Measurements from ENCODE around the gene ANKRD13A. TPM values are rescaled to one million over a fixed set of nuclear protein-coding genes. Genes with fewer than 3 reads are reported as not detected.
"Not testable (repeated sequence)": the region's sequence is repeated elsewhere in the genome, so short reads cannot be mapped to it uniquely, and the experiment has no call there.

The ANKRD13A gene
- total RNA-seq, 4 donors from 2014 or later: 125 to 167 (median 137) TPM

GRCh38 chr12:110058875-110059615 lies 59.8 kb downstream of the ANKRD13A start:
- 93% methylated on average over 9 of the region's 9 CpGs for WGBS, 2 donors
- H3K36me3 ChIP-seq: no peaks in the 10 kb centered on the region
- no peak overlapping the region for H3K27ac ChIP-seq
- no peaks in the 10 kb centered on the region for H3K9me3 ChIP-seq
- no peaks in the 10 kb centered on the region for H3K27me3 ChIP-seq
- no peak overlapping the region for H3K4me3 ChIP-seq (replicated peaks in 1 of 3)
- DNase-seq: no peak
- intact Hi-C loops (cut with DNase I): no loop called here
- peaks cover 0 to 12% of the 10 kb centered on the region in 2 donors for H3K4me1 ChIP-seq
- no peak for TF ChIP-seq POLR2A (IDR thresholded peaks at IDR 0.05)
- TF ChIP-seq, protein P1, sequence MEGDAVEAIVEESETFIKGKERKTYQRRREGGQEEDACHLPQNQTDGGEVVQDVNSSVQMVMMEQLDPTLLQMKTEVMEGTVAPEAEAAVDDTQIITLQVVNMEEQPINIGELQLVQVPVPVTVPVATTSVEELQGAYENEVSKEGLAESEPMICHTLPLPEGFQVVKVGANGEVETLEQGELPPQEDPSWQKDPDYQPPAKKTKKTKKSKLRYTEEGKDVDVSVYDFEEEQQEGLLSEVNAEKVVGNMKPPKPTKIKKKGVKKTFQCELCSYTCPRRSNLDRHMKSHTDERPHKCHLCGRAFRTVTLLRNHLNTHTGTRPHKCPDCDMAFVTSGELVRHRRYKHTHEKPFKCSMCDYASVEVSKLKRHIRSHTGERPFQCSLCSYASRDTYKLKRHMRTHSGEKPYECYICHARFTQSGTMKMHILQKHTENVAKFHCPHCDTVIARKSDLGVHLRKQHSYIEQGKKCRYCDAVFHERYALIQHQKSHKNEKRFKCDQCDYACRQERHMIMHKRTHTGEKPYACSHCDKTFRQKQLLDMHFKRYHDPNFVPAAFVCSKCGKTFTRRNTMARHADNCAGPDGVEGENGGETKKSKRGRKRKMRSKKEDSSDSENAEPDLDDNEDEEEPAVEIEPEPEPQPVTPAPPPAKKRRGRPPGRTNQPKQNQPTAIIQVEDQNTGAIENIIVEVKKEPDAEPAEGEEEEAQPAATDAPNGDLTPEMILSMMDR (IDR thresholded peaks at IDR 0.05): no peak

DNA sequence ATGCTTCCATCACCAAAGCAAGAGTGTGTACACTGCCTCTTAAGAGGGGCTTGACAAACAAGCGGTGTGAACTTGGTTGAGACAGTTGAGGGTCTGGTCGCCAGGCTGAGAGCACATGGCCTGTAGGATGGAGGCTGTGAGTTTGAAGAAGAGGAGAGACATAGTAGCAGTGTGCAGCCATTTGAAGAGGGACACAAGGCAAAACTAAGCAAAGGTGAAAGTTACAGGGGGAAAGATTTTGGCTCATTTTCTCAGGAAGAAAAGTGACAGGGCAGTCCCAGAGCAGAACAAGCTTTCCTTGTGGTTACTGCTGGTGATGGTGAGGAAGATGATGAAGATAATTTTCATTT lies 60.4 kb downstream of the ANKRD13A start:
- WGBS, 2 donors: 63 to 75% methylated on average over 2 of the region's 2 CpGs
- H3K27ac ChIP-seq: no peak overlapping the region
- no peak overlapping the region for H3K4me3 ChIP-seq (replicated peaks in 1 of 3)
- intact Hi-C loops (cut with DNase I): no loop called here
- no peaks in the 10 kb centered on the region for H3K27me3 ChIP-seq
- no peaks in the 10 kb centered on the region for H3K36me3 ChIP-seq
- DNase-seq: no peak
- TF ChIP-seq, protein P1 (IDR thresholded peaks at IDR 0.05): no peak
- TF ChIP-seq POLR2A (IDR thresholded peaks at IDR 0.05): no peak
- no peaks in the 10 kb centered on the region for H3K9me3 ChIP-seq
- H3K4me1 ChIP-seq: peaks cover 0 to 12% of the 10 kb centered on the region in 2 donors

- WGBS, 2 donors: 85 to 87% methylated on average over 2 of the region's 2 CpGs
- Histone ChIP-seq H3K27ac (no peak overlapping the region), H3K9me3 (no peaks in the 10 kb centered on the region), H3K36me3 (no peaks in the 10 kb centered on the region), H3K4me1 (peaks cover 0 to 12% of the 10 kb centered on the region in 2 donors), H3K27me3 (no peaks in the 10 kb centered on the region), H3K4me3 (replicated peaks in 1 of 3) (no peak overlapping the region)
- no peak for DNase-seq
- TF ChIP-seq, protein P1 (IDR thresholded peaks at IDR 0.05): no peak
- no peak for TF ChIP-seq POLR2A (IDR thresholded peaks at IDR 0.05)
- intact Hi-C loops (cut with DNase I): no loop called here
These were observed 63.0 kb downstream of the ANKRD13A start for GRCh38 chr12:110062241-110062640.

- TF ChIP-seq POLR2A (IDR thresholded peaks at IDR 0.05): no peak
- TF ChIP-seq, protein P1 (IDR thresholded peaks at IDR 0.05): no peak
- H3K4me3 ChIP-seq (replicated peaks in 1 of 3): no peak overlapping the region
- H3K27ac ChIP-seq: no peak overlapping the region
- H3K4me1 ChIP-seq: peaks cover 0 to 3% of the 10 kb centered on the region in 2 donors
- H3K27me3 ChIP-seq: no peaks in the 10 kb centered on the region
- intact Hi-C loops (cut with DNase I): no loop called here
- no peak for DNase-seq
- H3K9me3 ChIP-seq: no peaks in the 10 kb centered on the region
- WGBS, 2 donors: 86 to 96% methylated on average over 2 of the region's 2 CpGs
- no peaks in the 10 kb centered on the region for H3K36me3 ChIP-seq
These were observed 66.3 kb downstream of the ANKRD13A start for GRCh38 chr12:110065540-110065939.

- TF ChIP-seq, protein P1 (IDR thresholded peaks at IDR 0.05): no peak
- TF ChIP-seq POLR2A (IDR thresholded peaks at IDR 0.05): no peak
- H3K9me3 ChIP-seq: no peaks in the 10 kb centered on the region
- no peaks in the 10 kb centered on the region for H3K4me1 ChIP-seq
- H3K36me3 ChIP-seq: no peaks in the 10 kb centered on the region
- 88 to 89% methylated on average over 7 of the region's 7 CpGs for WGBS, 2 donors
- H3K27ac ChIP-seq: no peak overlapping the region
- no peak overlapping the region for H3K4me3 ChIP-seq (replicated peaks in 1 of 3)
- no peak for DNase-seq
- intact Hi-C loops (cut with DNase I): no loop called here
- H3K27me3 ChIP-seq: no peaks in the 10 kb centered on the region
These were observed 68.3 kb downstream of the ANKRD13A start for GRCh38 chr12:110067531-110067930.

DNA sequence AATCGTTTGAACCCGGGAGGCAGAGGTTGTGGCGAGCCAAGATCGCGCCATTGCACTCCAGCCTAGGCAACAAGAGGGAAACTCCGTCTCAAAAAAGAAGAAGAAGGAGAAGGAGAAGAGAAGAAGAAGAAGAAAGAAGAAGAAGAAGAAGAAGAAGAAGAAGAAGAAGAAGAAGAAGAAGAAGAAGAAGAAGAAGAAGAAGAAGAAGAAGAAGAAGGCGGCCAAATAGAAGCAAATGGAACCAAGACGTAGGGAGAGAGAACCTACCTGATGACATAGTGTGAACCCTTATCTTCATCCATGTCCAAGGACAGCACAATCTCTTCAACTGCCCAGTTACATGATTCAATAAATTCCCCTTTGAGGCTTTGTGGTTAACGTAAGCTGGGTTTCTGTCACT lies 68.9 kb downstream of the ANKRD13A start:
- not testable (repeated sequence) for H3K27me3 ChIP-seq, DNase-seq
- 92 to 93% methylated on average over 9 of the region's 9 CpGs for WGBS, 2 donors

More for the DNA sequence above, 68.9 kb downstream of the ANKRD13A start:
- H3K9me3 ChIP-seq; H3K4me1 ChIP-seq; H3K4me3 ChIP-seq (replicated peaks in 1 of 3); H3K36me3 ChIP-seq; H3K27ac ChIP-seq; intact Hi-C loops (cut with DNase I): not testable (repeated sequence)
